SU-DHL-6 (cell line): Measurements from ENCODE around the gene NTM.

Experiments used
- H2AFZ ChIP-seq: fragments of 200-600 bp; sonication (generic); 2 replicates; pipeline ENCODE4 v1.6.1; 2014; ENCODE audit warnings: low read depth, mild to moderate bottlenecking, moderate library complexity, mixed read lengths, antibody characterized with exemption, low read length; ENCODE audit not compliant: severe bottlenecking
- H3F3A ChIP-seq: fragments of 200-600 bp; shearing (Covaris generic); 2 replicates; pipeline ENCODE4 v1.6.0; 2016; ENCODE audit warnings: antibody characterized with exemption, mild to moderate bottlenecking; ENCODE audit not compliant: insufficient read depth
- H3K27ac ChIP-seq: fragments of 200-600 bp; sonication (generic); 2 replicates; pipeline ENCODE4 v1.5.1; 2016; ENCODE audit warnings: low read depth, mild to moderate bottlenecking, low read length, moderate library complexity, mixed read lengths
- H3K27me3 ChIP-seq: fragments of 200-600 bp; sonication (generic), shearing (Covaris generic); 2 replicates; pipeline ENCODE4 v1.6.0; 2014; ENCODE audit warnings: mild to moderate bottlenecking, low read length
- H3K36me3 ChIP-seq: fragments of 200-600 bp; sonication (generic); 2 replicates; pipeline ENCODE4 v1.6.1; 2014; ENCODE audit warnings: mild to moderate bottlenecking, low read length, mixed read lengths
- H3K4me2 ChIP-seq: fragments of 300-600, 200-600 bp; shearing (Covaris generic), sonication (generic); 2 replicates; pipeline ENCODE4 v1.6.0; 2014; ENCODE audit warnings: low read length, low read depth, mild to moderate bottlenecking; ENCODE audit not compliant: poor library complexity, severe bottlenecking
- H3K4me3 ChIP-seq: fragments of 200-600 bp; sonication (generic); 2 replicates; pipeline ENCODE4 v1.5.1; 2014; ENCODE audit warnings: antibody characterized with exemption, low read length, mild to moderate bottlenecking, mixed read lengths; ENCODE audit not compliant: insufficient read depth, poor library complexity, severe bottlenecking
- H3K79me2 ChIP-seq: fragments of 200-600 bp; sonication (generic); 2 replicates; pipeline ENCODE4 v1.6.1; 2014; ENCODE audit warnings: mild to moderate bottlenecking, low read length, moderate library complexity; ENCODE audit not compliant: insufficient read depth
- H3K9ac ChIP-seq: fragments of 200-600 bp; sonication (generic); 2 replicates; pipeline ENCODE4 v1.7.0; 2014; ENCODE audit warnings: mild to moderate bottlenecking, low read length
- H3K9me2 ChIP-seq: fragments of 200-600 bp; sonication (generic); replicated peaks from 2 replicates; pipeline ENCODE4 v1.6.1; 2014; ENCODE audit warnings: low read length; ENCODE audit not compliant: insufficient read depth
- H3K9me3 ChIP-seq: fragments of 200-600 bp; sonication (generic); 2 replicates; pipeline ENCODE4 v1.6.1; 2014; ENCODE audit warnings: low read length, mixed read lengths; ENCODE audit not compliant: insufficient read depth
- H4K20me1 ChIP-seq: fragments of 200-600 bp; sonication (generic); 2 replicates; pipeline ENCODE4 v1.6.1; 2014; ENCODE audit warnings: low read depth, mild to moderate bottlenecking, antibody characterized with exemption, low read length, moderate library complexity, mixed read lengths
- EZH2phosphoT487 ChIP-seq: fragments of 200-600 bp; sonication (generic), shearing (Covaris generic); conservative IDR thresholded peaks from 2 replicates; pipeline ENCODE4 v1.6.1; 2018; ENCODE audit warnings: mild to moderate bottlenecking, antibody characterized with exemption, low read length, moderate library complexity, mixed read lengths
- TF ChIP-seq, protein P1 (sequence below): fragments of 200-600 bp; sonication (generic); IDR thresholded peaks from one replicate; pipeline ENCODE4 v1.5.1; 2017; ENCODE audit warnings: antibody characterized with exemption, mild to moderate bottlenecking, low read length, moderate library complexity; ENCODE audit not compliant: insufficient read depth, poor library complexity, severe bottlenecking

Gene NTM

DNA sequence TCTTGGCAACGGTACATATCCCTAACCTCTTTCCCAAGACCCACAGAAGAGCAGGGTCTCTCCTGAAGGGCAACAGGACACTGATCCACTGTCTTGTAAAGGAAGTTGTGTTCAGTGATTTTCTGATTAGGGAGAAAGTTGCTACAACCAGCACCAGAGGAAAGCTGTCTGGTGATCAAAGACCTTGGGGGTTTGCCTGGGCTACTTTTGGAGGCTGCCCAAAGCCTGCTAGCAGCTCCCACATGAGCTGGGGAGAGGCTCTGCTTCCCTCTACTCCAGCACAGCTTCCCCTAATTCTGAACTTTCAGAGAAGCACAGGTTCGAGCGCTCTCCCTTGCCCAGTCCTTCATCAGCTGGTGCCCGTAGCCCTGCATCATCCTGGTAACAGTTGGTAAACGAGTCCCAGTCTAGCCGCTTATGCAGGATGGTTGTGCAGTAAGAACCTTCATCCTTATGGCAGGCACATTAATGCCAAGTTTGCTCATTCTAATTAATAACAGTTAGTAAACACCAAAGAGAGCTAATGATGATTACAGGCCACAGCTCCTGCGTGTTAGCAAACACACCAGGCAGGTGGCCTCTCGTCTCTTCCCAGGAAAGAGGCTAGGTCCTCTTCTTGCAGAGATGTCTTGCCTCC, 173.1 kb downstream of the NTM start:
- no peak overlapping the region for H3K4me2 ChIP-seq
- H3K36me3 ChIP-seq: no peaks in the 10 kb centered on the region
- no peak overlapping the region for H3K4me3 ChIP-seq
- H4K20me1 ChIP-seq: no peaks in the 10 kb centered on the region
- no peaks in the 10 kb centered on the region for H3K27me3 ChIP-seq
- TF ChIP-seq, protein P1, sequence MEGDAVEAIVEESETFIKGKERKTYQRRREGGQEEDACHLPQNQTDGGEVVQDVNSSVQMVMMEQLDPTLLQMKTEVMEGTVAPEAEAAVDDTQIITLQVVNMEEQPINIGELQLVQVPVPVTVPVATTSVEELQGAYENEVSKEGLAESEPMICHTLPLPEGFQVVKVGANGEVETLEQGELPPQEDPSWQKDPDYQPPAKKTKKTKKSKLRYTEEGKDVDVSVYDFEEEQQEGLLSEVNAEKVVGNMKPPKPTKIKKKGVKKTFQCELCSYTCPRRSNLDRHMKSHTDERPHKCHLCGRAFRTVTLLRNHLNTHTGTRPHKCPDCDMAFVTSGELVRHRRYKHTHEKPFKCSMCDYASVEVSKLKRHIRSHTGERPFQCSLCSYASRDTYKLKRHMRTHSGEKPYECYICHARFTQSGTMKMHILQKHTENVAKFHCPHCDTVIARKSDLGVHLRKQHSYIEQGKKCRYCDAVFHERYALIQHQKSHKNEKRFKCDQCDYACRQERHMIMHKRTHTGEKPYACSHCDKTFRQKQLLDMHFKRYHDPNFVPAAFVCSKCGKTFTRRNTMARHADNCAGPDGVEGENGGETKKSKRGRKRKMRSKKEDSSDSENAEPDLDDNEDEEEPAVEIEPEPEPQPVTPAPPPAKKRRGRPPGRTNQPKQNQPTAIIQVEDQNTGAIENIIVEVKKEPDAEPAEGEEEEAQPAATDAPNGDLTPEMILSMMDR: no peak
- TF ChIP-seq EZH2phosphoT487: no peak
- H3K9ac ChIP-seq: no peak overlapping the region
- no peaks in the 10 kb centered on the region for H3K79me2 ChIP-seq
- no peak overlapping the region for H3K27ac ChIP-seq
- H2AFZ ChIP-seq: no peak overlapping the region
- no peaks in the 10 kb centered on the region for H3F3A ChIP-seq
- H3K9me2 ChIP-seq: no peaks in the 10 kb centered on the region
- no peaks in the 10 kb centered on the region for H3K9me3 ChIP-seq

DNA sequence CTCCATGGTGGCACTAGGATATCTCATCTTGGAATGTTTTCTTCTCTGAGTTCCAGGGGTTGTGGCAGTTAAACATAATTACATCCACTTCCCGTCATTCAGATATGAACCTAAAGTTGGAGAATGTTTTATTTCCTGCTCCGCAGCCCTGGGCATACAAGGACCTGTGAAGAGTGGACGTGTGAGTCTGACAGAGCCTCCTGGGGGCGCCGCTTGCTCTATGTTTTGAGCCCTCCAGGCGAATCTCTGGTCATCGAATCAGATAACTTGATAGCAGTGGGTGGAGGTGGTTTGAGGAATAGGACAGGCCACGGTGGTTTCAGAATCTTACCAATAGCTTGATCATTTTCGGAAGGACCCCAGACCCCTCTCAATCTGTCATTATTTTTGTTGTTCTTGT, 174.2 kb downstream of the NTM start:
- Histone ChIP-seq H4K20me1 (no peaks in the 10 kb centered on the region), H3K36me3 (no peaks in the 10 kb centered on the region), H3K27me3 (no peaks in the 10 kb centered on the region), H3K4me3 (no peak overlapping the region), H2AFZ (no peak overlapping the region), H3K9me3 (no peaks in the 10 kb centered on the region), H3F3A (no peaks in the 10 kb centered on the region), H3K79me2 (no peaks in the 10 kb centered on the region), H3K27ac (no peak overlapping the region), H3K9me2 (no peaks in the 10 kb centered on the region), H3K9ac (no peak overlapping the region), H3K4me2 (no peak overlapping the region)
- TF ChIP-seq, protein P1: no peak
- no peak for TF ChIP-seq EZH2phosphoT487

DNA sequence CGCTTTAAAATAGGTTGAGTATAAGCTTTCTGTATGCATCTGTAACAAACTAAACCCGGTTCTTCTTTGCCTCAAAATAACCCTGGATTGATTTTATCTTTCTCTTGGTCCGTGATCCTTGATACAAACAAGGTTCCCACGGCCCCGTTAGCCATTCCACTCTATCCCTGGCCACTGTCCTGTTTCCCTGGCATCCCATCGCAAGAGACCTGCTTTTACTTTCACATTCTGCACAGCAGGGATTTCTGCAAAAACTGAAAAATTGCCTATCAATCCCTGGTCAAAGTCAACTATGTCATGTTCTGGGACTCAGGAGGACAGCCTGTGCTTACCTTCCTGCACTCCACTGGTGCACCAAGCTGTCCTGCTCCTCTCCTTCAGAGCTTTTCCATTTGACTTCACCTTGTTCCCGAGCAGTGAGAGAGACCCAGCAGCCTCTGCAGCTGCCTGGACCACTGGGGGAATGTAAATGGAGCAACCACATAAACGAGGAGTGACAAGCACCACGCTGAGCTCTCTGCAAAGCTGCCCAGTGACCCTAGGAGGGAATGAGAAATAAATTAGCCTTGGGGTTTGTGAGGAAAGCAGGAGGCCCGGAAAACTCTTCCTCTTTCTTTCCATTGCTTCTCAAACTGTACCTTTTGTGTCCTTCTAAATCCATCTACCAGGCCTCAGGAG, 175.9 kb downstream of the NTM start:
- H2AFZ ChIP-seq: no peak overlapping the region
- no peak overlapping the region for H3K9ac ChIP-seq
- H3K79me2 ChIP-seq: no peaks in the 10 kb centered on the region
- no peaks in the 10 kb centered on the region for H3K36me3 ChIP-seq
- no peaks in the 10 kb centered on the region for H4K20me1 ChIP-seq
- H3K4me2 ChIP-seq: no peak overlapping the region
- TF ChIP-seq EZH2phosphoT487: no peak
- TF ChIP-seq, protein P1: no peak
- H3K27me3 ChIP-seq: no peaks in the 10 kb centered on the region
- H3K9me3 ChIP-seq: no peaks in the 10 kb centered on the region
- H3K27ac ChIP-seq: no peak overlapping the region
- no peaks in the 10 kb centered on the region for H3K9me2 ChIP-seq
- no peaks in the 10 kb centered on the region for H3F3A ChIP-seq
- H3K4me3 ChIP-seq: no peak overlapping the region
